HG03103 (cell line): Measurements from ENCODE around the gene FHAD1.

ENCODE experiments used
- ATAC-seq: cut with Tn5 transposase; IDR thresholded peaks from one replicate; pipeline ENCODE4 v1.9.1; 2021; ENCODE audit warnings: low read depth; ENCODE audit not compliant: unreplicated experiment

The FHAD1 gene

DNA sequence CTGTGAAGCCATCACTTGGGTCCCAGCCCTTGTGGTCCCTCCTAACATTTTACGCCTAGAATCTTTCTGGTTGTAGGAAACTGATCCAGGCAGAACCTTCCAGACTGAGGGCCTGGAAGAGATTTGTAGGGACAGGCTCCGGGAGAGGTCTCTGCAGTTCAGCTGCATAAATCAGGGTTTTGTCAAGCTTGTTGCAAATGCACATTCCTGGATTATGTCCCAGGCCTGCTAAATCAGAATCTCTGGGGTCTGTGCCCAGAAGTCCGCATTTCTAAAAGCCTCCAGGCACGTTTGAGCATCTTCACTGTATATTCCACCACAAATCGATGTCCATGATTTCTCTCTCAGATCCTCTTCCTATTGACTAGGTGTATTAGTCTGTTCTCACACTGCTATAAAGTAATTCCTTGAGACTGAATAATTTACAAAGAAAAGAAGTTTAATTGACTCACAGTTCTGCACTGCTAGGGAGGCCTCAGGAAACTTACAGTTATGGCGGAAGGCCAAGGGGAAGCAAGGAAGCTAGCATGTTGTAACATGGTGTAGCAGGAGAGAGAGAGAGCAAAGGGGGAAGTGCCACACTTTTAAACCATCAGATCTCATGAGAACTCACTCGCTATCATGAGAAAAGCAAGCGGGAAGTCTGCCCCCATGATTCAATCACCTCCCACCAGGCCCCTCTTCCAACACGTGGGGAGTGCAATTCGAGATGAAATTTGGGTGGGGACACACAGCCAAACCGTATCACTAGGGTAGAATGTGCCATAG lies 1.2 kb upstream of the FHAD1 start:
- no peak for ATAC-seq

DNA sequence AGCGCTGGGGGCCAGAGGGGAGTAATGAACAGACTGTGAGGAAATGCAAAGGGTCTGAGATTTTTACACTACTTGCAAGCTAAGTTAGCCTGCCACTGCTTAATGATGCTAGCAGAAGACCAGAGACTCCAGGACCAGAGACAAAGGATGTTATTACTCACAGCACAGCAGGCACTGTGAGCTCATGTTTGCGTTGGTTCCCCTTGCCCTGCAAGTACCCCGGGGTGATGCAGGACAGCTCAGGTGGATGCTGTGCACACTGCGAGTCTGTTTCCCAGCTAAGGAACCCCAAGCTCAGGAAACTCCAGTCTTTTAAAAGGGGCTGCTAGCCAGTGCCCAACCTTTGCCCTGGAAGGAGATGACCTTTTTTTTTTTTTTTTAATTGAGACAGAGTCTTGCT lies 1.2 kb downstream of the FHAD1 start:
- ATAC-seq = no peak

DNA sequence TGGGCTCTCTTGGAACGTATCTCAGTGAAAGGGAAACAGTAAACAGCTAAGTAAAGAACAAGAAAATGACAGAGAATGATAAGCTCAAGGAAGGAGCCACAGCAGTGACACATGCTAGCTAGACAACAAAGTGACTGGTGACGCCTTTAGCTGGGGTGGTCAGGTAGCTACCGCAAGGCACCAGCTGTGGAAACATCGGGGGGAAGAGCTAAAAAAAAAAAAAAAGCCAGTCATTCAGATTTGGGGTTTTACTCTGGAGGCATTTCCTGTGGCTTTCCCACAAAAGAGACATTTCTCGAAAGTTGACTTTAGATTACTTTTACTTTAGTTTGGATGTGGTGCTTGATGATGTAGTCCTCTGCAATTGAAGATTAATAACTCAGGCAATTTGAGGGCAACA lies 2.1 kb downstream of the FHAD1 start:
- ATAC-seq = no peak

DNA sequence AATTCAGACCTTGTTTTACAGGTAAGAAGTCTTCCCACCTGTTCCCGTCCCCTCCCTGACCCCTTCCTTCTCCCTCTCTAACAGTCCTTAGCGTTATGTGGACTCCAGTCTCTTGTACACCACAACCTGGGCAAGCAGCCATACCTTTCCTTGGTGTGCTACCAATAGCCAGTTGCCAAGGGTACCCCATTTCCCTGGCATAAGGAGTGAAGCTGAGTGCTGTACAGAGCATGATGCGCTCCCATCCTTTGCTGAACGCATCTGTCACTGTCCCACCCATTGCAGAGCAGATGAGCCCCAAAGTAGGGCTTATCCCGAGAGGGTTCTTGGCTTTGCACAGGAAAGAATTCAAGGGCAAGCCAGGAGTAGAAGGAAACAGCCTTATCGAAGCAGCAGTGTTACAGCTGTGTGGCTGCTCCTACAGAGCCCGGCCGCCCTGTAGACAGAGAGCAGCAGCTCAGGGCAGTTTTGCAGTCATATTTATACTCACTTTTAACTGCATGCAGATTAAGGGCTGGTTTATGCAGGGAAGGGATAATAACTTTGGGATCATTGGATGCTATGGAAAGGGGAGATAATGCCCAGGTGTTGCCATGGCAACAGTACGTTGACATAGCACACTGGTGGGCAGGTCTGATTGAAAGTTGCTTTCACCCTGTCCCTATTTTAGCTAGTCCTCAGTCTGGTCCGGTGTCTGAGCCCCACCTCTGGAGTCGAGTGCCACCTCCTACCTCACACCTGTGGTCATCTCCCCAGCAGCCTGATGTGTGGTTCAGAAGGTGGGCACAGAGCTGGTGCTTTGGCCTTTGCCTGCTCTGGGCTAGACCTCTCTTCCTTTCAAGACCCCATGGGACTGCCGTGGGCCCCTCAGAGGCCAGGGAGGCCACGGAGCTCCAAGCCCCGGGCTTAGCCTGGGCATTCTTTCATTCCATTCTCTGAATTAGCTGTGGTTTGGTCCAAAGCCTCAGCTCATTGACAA lies 5.1 kb downstream of the FHAD1 start:
- no peak for ATAC-seq

DNA sequence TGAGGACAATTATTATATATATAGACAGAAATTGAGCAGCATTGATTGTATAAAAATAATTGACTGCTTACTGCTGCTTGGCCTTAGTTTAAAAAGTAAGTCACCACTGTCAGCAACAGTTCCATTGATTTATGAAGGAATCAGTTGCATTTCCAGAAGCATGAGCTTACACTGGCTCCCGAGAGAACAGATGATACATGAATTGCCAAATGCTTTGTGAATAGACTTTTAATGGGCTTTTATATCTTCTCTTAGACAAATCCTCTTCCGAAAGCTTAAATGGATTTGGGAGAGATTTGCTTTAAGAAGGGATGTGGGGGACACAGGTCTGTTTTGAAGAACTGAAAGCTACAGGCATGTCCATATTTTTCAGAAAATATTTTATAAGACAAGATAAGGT lies 7.5 kb downstream of the FHAD1 start:
- ATAC-seq = no peak

GRCh38 chr1:15255582-15256149 lies 8.6 kb downstream of the FHAD1 start:
- no peak for ATAC-seq

- no peak for ATAC-seq
These were observed 9.6 kb downstream of the FHAD1 start for GRCh38 chr1:15256584-15256983.

GRCh38 chr1:15257309-15257708 lies 10.3 kb downstream of the FHAD1 start:
- no peak for ATAC-seq

GRCh38 chr1:15258833-15259621 lies 12.0 kb downstream of the FHAD1 start:
- ATAC-seq = no peak

DNA sequence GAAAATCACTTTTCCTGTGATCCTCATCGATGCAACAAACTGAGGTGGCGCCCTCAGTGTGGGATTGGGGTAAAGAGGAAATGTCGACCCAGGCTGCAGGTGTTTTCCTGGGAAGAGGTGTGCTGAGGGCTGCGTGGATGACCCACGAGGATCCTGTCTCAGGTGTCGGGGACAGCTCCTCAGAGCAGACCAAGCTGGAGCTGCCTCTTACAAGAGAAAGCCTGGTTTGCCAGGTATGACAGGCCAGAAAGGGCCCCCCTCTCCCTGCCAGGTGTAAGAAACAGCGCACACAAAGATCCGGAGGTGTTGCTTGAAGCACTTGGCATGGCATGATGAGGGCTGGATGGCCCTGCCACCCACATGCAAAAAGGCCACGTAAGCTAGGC lies 12.6 kb downstream of the FHAD1 start:
- ATAC-seq = no peak

DNA sequence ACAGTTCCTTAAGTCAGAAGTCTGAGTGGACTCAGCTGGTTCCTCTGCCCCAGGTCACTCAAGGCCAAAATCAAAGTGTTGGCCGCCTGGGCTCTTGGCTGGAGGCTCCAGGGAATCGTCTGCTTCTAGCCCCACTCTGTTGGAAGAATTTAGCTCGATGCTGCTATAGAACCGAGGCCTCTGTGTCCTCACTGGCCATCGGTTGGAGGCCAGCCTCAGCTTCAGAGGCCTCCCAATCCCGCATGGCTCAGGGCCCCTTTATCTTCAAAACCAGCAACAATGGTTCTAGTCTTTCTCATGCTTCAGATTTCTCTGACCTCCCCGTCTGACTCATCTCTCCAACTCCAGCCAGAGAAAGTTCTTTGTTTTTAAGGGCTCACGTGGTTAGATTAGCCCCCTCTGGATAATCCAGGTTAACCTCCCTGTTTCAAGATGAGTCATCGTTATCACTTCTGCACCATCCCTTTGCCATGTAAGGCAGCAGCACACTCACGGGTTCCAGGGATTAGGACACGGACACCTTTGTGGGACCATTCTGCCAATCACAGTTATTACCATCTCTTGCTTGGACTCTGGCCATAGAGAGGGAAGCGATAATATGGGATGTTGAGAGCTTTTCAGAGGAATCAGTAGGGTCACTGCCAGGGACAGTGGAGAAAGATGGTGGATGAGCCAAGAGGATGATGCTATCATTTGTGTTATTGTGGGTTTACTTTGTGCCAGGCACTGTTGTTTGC lies 13.6 kb downstream of the FHAD1 start:
- no peak for ATAC-seq

DNA sequence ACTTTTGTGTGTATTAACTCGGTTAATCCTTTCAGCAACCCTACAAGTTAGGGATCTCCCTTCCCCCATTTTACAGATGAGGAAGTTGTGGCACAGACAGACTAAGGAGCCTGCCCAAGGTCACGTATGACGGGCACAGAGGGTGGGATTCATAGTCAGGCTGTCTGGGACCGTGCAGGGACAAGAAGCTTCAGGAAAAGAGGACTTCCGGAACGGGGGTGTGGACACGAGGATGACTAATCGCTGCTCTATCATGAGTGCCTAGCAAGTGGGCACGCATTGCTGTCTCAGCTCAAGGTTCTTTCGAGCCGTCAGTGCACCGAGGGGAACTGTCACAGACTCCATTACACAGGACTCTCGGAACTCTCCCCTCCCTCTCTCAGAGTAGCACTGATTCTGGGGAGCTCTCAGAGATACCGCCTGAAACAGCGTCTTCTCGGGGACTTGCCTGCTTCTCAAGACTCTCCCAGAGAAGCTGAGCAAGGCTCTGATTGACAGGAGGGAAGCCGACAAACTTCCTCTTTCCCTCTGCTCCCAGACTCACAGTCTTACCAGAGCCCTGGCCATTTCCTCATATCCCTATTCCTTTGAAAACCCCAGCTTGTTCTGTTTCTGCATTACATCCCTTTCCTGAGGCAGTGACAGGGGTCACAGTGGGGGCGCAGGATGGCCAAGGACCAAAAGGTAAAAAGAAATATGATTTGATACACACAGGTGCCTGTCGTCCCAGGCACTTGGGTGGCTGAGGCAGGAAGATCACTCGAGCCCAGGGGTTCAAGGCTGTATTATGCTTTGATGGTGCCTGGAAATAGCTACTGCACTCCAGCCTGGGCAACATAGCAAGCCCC lies 14.4 kb downstream of the FHAD1 start:
- ATAC-seq = no peak

DNA sequence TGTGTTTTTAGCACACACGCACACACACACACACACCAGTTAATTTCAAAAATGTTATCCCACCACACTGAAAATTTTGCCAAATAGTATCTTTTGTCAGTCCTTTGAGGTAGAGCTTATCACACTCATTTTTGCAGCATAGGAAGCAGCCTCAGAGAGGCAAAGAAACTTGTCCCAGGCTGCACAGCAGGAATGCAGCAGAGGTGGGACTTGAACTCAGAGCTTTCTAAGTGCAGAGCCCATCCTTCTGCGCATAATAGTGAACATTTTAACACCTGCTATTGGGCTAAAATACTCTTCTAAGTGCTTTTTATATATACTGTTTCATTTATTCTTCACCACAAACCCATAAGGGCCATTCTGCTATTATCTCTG lies 15.0 kb downstream of the FHAD1 start:
- ATAC-seq = no peak

- no peak for ATAC-seq
These were observed 15.7 kb downstream of the FHAD1 start for GRCh38 chr1:15262706-15263105.

GRCh38 chr1:15264769-15265168 lies 17.7 kb downstream of the FHAD1 start:
- no peak for ATAC-seq

DNA sequence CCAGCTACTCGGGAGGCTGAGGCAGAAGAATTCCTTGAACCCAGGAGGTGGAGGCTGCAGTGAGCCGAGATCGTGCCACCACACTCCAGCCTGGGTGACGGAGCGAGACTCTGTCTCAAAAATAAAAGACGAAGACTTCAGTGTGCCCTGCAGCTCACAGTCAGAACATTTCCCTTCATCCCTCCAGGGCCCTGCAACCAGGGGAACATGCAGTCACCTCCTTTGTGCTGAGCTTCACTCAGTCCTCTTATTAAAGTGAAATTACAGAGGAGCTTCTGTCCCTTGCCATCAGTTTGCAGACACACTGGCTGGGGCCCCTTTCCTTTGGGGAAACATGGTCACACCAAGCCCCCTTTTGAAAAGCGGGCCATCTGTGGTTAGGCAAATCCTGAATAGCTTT lies 24.2 kb downstream of the FHAD1 start:
- no peak for ATAC-seq

- ATAC-seq = no peak
These were observed 25.2 kb downstream of the FHAD1 start for GRCh38 chr1:15272009-15272781.

DNA sequence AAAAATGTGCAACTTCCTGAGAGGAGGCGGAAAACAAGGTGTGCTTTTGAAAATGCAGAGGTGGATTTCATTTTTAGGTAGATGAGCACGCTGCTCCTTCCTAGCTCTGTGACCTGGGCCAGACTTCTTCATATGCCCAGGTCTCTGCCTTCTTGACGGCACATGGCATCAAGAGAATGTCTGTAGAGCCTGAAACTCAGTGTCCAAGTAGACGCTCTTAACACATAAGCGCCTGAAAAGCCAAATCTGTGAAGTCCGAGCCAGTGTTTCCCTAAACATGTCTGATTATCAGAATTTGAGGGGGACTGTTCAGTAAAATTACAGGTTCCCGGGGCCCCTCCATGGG lies 25.7 kb downstream of the FHAD1 start:
- no peak for ATAC-seq
